Stimulated activated CD8-positive, alpha-beta memory T cell treated with anti-CD3 and anti-CD28 coated beads, Interleukin-4, amount 100 ng/mL, for 48 hours (primary cell): ENCODE data around the gene OVCH1.
"Not testable (repeated sequence)": the region's sequence is repeated elsewhere in the genome, so short reads cannot be mapped to it uniquely, and the experiment has no call there.

Experiments
- DNase-seq: peaks from one replicate; pipeline ENCODE4 v3.0.0-alpha.2; 2020

The OVCH1 gene

DNA sequence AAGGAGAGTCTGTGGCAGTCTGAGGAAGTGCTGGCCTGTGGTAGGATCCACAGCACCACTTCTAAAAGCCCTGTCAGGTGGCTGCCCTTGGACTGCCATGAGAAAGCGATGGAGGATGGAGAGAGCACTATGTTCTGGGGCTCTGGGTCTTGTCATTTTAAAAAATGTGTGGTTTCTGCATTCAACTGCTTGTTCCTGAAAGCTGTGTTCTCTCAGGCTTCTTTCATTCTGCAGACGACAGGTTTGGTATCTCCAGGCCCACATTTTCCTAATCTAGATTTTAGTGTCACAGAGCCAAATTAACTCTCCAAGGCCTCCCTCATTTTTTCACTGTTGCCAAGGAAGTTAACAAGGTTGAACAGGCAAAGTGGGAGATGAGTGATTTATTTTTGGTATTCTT lies 10.5 kb downstream of the OVCH1 start:
- no peak for DNase-seq

DNA sequence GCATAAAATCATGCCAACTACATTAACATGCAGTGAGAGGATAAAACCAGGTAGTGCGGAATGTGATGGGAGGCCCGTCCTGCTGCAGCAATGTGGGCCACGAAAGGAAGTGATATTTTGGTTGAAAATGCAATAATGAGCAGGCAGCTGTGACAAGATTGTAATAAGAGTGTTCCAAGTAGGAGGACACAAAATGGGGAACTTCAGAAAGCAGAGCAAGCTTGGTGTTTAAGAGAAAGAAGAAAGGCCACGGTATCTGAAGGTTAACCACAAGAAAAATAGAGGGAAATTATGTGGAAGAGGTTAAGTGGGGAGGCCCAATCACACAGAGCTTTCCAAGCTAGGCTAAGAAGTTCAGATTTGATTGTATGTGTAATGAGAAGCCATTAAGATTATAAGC lies 34.3 kb downstream of the OVCH1 start:
- no peak for DNase-seq

- no peak for DNase-seq
Measured at GRCh38 chr12:29460082-29460481, 37.4 kb downstream of the OVCH1 start.

DNA sequence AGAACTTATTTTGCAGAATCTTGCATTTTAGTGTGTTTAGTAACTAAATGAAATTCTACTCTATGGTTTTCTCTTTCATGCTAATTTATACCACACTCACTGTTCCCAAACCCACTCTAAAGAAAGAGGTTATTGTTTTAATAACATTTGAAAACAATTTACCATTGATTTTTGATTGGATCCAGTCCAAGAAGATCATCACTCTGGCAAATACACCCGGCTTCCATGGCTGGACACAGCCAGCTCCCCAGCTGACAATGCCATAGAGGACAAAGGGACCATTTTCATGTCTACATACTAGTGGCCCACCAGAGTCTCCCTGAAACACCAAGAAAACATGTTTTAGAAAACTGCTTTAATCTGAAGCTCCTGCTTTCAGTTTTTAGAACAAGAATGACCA lies 42.4 kb downstream of the OVCH1 start:
- DNase-seq, result no peak

GRCh38 chr12:29451888-29452287 lies 45.6 kb downstream of the OVCH1 start:
- DNase-seq, result no peak

DNA sequence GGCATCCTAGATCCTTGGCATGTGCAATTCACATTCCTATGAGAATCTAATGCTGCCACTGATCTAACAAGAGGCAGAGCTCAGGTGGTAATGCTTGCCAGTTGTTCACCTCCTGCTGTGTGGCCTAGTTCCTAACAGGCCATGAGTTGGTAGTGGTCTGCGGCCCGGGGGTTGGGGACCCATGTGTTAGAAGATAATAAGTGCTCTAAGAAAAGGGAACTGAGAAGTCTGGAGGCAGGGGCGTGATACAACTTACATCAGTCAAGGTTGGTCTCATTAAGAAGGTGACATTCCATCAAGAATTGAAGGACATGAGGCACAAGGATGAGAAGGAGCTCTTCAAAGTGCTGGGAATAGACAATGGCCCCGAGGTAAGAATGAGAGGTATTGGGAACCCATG lies 49.3 kb downstream of the OVCH1 start:
- no peak for DNase-seq

- DNase-seq, result no peak
Measured at GRCh38 chr12:29447285-29447975, 50.1 kb downstream of the OVCH1 start.

- no peak for DNase-seq
Measured at GRCh38 chr12:29439506-29439905, 58.0 kb downstream of the OVCH1 start.

DNA sequence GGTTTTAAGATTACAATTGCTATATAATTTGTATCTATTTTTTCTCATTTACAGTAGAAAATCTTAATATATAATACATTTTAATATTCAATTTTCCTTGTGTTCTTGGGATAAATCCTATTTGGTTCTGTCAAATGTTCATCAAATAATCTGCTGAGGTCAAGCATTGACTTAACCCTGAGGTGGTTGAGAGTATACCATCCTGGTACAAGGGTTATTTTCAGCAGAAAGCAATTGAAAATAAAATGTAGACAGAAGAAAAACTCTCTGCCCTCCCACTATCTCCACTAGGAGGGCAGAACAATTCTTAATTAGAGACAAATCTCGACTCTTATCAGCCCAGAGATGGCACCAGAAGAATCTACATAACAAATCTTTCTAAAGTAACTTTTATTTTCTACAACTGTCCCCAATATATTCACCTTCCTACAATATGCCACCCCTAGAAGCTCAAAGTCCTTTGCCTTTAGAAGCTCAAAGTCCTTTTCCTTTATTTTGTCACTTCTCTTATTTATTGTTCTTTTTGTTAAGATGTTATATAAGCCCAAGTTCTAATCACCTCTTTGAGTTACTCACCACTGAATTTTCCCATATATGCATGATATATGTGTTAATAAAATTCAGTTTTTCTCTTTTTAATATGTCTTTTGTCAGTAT lies 58.6 kb downstream of the OVCH1 start:
- DNase-seq, result no peak

DNA sequence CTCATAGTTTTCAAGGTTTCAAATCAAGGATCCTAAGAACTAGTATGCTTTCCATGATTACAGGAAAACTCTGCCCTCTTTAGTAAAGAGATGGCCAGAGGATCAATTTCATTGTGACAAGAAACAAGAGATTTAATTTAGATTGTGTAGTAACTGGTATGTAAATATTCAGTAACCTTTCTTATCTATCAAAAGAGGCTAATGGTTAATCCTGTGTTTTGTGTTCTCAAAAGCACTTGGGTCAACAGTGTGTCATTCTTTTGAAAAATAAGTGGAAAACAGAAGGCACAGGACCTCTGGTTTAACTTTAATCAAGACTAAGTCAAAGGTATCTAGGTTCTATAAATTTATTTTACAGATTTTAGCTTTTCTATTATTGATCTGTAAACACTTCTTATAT lies 59.9 kb downstream of the OVCH1 start:
- no peak for DNase-seq

DNA sequence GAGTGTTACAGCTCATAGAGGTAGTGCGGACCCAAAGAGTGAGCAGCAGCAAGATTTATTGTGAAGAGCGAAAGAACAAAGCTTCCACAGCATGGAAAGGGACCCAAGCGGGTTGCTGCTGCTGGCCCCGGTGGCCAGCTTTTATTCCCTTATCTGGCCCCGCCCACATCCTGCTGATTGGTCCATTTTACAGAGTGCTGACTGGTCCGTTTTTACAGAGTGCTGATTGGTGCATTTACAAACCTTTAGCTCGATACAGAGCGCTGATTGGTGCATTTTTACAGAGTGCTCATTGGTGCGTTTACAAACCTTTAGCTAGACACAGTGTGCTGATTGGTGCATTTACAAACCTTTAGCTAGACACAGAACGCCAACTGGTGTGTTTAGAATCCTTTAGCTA lies 60.7 kb downstream of the OVCH1 start:
- DNase-seq, result not testable (repeated sequence)

GRCh38 chr12:29431513-29431912 lies 66.0 kb downstream of the OVCH1 start:
- no peak for DNase-seq

GRCh38 chr12:29430716-29431044 lies 66.8 kb downstream of the OVCH1 start:
- no peak for DNase-seq

- DNase-seq, result no peak
Measured at GRCh38 chr12:29429999-29430715, 67.3 kb downstream of the OVCH1 start.

GRCh38 chr12:29428633-29429032 lies 68.9 kb downstream of the OVCH1 start:
- no peak for DNase-seq

- no peak for DNase-seq
Measured at GRCh38 chr12:29427964-29428363, 69.5 kb downstream of the OVCH1 start.

GRCh38 chr12:29426498-29426897 lies 71.0 kb downstream of the OVCH1 start:
- DNase-seq, result no peak

GRCh38 chr12:29425722-29426121 lies 71.8 kb downstream of the OVCH1 start:
- DNase-seq, result no peak

DNA sequence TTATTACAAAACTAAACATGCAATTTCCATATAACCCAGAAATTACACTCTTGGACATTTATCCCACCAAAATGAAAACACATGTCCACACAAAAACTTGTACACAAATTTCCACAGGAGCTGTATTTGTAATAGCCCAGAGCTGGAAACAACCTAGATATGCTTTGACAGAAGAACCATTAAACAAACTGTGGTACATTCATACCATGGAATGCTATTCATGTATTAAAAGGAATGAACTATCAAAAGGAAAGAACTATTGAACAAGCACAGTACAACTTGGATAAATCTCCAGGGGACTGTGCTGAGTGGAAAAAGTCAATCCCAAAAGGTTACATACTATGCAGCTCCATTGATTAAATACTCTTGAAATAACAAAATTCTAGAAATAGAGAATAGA lies 80.7 kb downstream of the OVCH1 start:
- no peak for DNase-seq

DNA sequence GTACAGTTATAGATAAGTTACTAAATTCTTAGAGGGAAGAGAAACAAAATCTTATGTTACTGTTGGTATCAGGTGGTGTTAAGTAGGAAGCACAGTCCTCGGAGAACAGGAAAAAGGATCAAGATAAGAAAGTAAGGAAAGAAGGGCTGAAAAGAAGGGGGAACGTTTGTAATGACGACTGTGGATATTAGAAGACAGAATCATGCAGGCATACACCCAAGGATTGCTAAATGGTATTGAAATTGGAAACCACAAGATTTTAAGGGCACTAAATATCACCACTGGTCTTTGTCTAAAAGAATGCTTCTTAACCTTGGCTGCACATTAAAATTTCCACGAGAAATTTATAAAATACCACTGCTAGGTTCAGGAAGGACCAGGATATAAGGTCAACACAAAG lies 82.4 kb downstream of the OVCH1 start:
- no peak for DNase-seq

- DNase-seq, result no peak
Measured at GRCh38 chr12:29414368-29414767, 83.1 kb downstream of the OVCH1 start.

GRCh38 chr12:29405561-29405960 lies 91.9 kb downstream of the OVCH1 start:
- DNase-seq, result no peak

DNA sequence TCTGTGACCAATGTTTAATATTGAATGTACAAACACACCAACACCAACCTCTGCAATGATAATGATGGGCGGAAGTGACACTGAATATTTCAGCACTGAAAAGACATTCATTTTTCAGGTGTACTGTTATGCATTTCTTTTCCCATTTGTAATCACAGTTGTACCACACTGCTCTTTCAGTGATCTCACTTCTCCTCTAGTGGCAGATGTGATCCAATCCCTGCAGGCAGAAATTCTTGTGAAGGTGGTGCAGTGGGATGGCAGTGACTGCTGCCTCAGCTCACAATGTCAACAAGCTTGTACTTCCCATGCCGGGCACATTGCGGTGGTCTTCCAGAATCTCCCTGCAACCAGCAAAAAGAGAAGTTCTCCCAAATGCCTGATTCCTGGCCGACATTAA lies 93.5 kb downstream of the OVCH1 start:
- no peak for DNase-seq

GRCh38 chr12:29402437-29402836 lies 95.0 kb downstream of the OVCH1 start:
- DNase-seq, result no peak
